H4 (cell line): Measurements from ENCODE around the gene ACAA1. TPM values are rescaled to one million over a fixed set of nuclear protein-coding genes. Genes with fewer than 3 reads are reported as not detected.

Experiments
- DNase-seq: peaks from one replicate; pipeline ENCODE4 v3.0.0-alpha.2; 2015; ENCODE audit warnings: low spot score
- total RNA-seq: library from RNA; depleted of rRNA; stranded (reverse); fragments of >200 nt; shearing (Covaris generic); gene quantifications from 2 replicates; pipeline ENCODE4 v1.2.3, GENCODE V29; 2014

Gene ACAA1
- total RNA-seq, 1 experiment from 2014 or later: 5.7 TPM

GRCh38 chr3:38118421-38119247, 18.3 kb downstream of the ACAA1 start:
- no peak for DNase-seq

GRCh38 chr3:38117748-38118420, 19.0 kb downstream of the ACAA1 start:
- peak; percentile 48 for DNase-seq

- DNase-seq: no peak
These were observed 19.7 kb downstream of the ACAA1 start for GRCh38 chr3:38117163-38117716.

GRCh38 chr3:38116471-38117162, 20.3 kb downstream of the ACAA1 start:
- DNase-seq: no peak

- DNase-seq: no peak
These were observed 21.1 kb downstream of the ACAA1 start for GRCh38 chr3:38115645-38116427.

- no peak for DNase-seq
These were observed 21.9 kb downstream of the ACAA1 start for GRCh38 chr3:38114875-38115644.

- DNase-seq: no peak
These were observed 22.7 kb downstream of the ACAA1 start for GRCh38 chr3:38114052-38114874.

- DNase-seq: no peak
These were observed 24.6 kb downstream of the ACAA1 start for GRCh38 chr3:38112378-38112761.

GRCh38 chr3:38111696-38112377, 25.1 kb downstream of the ACAA1 start:
- no peak for DNase-seq

GRCh38 chr3:38111201-38111600, 25.7 kb downstream of the ACAA1 start:
- DNase-seq: no peak

- DNase-seq: no peak
These were observed 26.4 kb downstream of the ACAA1 start for GRCh38 chr3:38110314-38111050.

GRCh38 chr3:38109580-38110313, 27.2 kb downstream of the ACAA1 start:
- no peak for DNase-seq

DNA sequence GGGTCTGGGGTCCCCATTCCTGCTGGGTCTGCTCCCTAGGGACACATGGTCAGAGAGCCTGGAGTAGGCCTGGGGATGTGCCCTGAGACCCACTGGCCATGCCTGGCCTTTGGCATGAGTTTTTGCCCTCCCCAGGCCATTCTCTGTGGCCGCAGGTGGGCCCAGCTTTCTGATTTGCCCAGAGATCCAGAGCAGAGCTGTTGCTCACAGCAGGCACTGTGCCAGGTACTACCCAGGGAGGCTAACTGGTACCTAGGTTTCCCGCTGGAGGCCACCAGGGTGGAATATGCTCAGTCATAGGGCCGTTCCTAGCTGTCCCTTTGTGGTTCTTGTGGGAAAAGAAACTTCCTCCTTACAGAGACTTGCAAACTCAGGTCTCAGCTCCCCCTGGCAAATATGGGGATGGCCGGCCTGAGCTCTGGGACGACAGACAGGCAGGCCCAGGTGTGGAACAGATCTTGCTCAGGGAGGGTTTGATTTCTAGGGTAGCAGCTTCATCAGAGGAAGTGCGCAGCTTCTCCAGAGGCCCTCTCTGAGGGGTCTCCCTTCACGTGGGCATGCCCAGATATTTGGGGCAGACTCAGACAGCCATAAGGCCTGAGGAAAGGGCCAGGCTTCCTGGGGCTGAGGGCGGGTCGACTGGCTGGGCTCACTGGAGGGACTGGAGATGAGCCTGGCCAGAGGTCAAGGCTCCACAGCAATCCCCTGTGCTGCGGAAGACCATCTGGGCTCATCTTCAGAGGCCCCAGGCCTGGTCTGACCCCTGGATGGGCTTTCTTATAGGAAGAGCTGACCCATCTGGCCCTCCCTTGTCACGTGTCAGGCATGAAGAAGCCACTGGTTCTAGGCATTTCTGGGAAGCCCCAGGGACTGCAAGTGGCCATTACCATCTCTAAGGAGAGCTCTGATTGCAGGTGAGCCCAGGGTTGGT, 28.0 kb downstream of the ACAA1 start:
- no peak for DNase-seq

- DNase-seq: no peak
These were observed 28.8 kb downstream of the ACAA1 start for GRCh38 chr3:38107911-38108648.

DNA sequence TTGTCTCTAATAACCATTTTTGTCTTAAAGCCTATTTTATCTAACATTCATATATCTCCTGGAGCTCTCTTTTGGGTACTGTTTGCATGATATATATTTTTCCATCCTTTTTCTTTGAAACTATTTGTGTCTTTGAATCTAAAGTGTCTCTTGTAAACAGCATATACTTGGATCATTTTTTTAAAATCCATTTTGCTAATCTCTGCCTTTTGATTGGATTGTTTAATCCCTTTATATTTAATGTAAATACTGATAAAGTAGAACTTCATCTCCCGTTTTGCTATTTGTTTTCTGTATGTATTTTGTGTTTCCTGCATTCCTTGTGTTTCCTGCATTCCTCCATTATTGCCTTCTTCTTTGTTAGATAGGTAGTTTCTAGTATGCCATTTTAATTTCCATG, 31.4 kb downstream of the ACAA1 start:
- DNase-seq: no peak

DNA sequence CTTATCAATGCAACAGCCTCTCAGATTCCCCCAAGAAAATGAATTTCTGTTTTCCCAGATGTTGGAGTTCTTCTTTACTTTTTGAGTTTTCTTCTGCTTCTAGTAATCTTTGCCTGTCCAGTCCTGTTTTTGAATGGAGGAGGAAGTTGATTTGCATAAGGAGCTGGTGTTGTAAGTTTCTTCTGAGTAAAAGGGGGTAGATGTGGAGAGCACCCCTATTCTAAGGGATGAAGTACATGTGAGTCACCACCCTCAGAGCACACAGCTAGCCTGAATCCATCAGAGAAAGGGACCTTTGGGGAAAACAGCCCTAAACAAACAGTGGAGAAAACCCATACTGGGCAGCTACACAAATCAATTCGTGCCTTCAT, 34.5 kb downstream of the ACAA1 start:
- no peak for DNase-seq
